GM21786 (cell line): ENCODE measurements around the gene ANKMY2.
"Not testable (repeated sequence)": the region's sequence is repeated elsewhere in the genome, so short reads cannot be mapped to it uniquely, and the experiment has no call there.

ENCODE experiments used
- ATAC-seq: cut with Tn5 transposase; IDR thresholded peaks from one replicate; pipeline ENCODE4 v1.9.1; 2021; ENCODE audit not compliant: unreplicated experiment

Gene ANKMY2

GRCh38 chr7:16645593-16646471, at the start of gene ANKMY2, which contains the start of gene BZW2:
Gene ANKMY2, minus strand, starts transcription at chr7:16645754. Its CDS starts 181 bp downstream, at chr7:16645573.
Gene BZW2, plus strand, starts transcription at chr7:16646181. Its CDS starts 19,263 bp downstream, at chr7:16665444.
- ATAC-seq: peak; percentile 93

GRCh38 chr7:16694806-16695205, 49.3 kb upstream of the ANKMY2 start:
- ATAC-seq: no peak

- no peak for ATAC-seq
Measured at GRCh38 chr7:16693601-16694318, 48.2 kb upstream of the ANKMY2 start.

GRCh38 chr7:16691241-16691640, 45.7 kb upstream of the ANKMY2 start:
- ATAC-seq: no peak

- ATAC-seq: no peak
Measured at GRCh38 chr7:16688249-16688648, 42.7 kb upstream of the ANKMY2 start.

- ATAC-seq: no peak
Measured at GRCh38 chr7:16685535-16685934, 40.0 kb upstream of the ANKMY2 start.

GRCh38 chr7:16684935-16685334, 39.4 kb upstream of the ANKMY2 start:
- ATAC-seq: no peak

- ATAC-seq: not testable (repeated sequence)
Measured at GRCh38 chr7:16678645-16679566, 33.4 kb upstream of the ANKMY2 start.

GRCh38 chr7:16677978-16678494, 32.5 kb upstream of the ANKMY2 start:
- ATAC-seq: no peak

GRCh38 chr7:16675277-16675676, 29.7 kb upstream of the ANKMY2 start:
- ATAC-seq: no peak

- no peak for ATAC-seq
Measured at GRCh38 chr7:16671811-16672210, 26.3 kb upstream of the ANKMY2 start.

- ATAC-seq: no peak
Measured at GRCh38 chr7:16670731-16671344, 25.3 kb upstream of the ANKMY2 start.

GRCh38 chr7:16670021-16670420, 24.5 kb upstream of the ANKMY2 start:
- ATAC-seq: no peak

- no peak for ATAC-seq
Measured at GRCh38 chr7:16669581-16669980, 24.0 kb upstream of the ANKMY2 start.

GRCh38 chr7:16668978-16669377, 23.4 kb upstream of the ANKMY2 start:
- ATAC-seq: no peak

- ATAC-seq: no peak
Measured at GRCh38 chr7:16668049-16668858, 22.7 kb upstream of the ANKMY2 start.

- no peak for ATAC-seq
Measured at GRCh38 chr7:16667355-16667754, 21.8 kb upstream of the ANKMY2 start.

GRCh38 chr7:16661924-16662323, 16.4 kb upstream of the ANKMY2 start:
- no peak for ATAC-seq

- ATAC-seq: no peak
Measured at GRCh38 chr7:16660702-16661464, 15.3 kb upstream of the ANKMY2 start.
